HepG2 (cell line): ENCODE measurements around the gene PREX1. TPM values are rescaled to one million over a fixed set of nuclear protein-coding genes. Genes with fewer than 3 reads are reported as not detected.

Experiments
- ARNT ChIP-seq: fragments of 450-650 bp; IDR thresholded peaks from 2 replicates; pipeline ENCODE4 v1.6.1; 2017
- GABPB1 ChIP-seq: IDR thresholded peaks from 2 replicates; pipeline ENCODE4 v1.6.1; 2016; ENCODE audit warnings: mild to moderate bottlenecking, missing genetic modification reagents, moderate library complexity, missing compliant biosample characterization
- JDP2 ChIP-seq: sonication (generic); formaldehyde crosslinking; IDR thresholded peaks from 2 replicates; pipeline ENCODE4 v1.8.1; 2022; ENCODE audit warnings: missing genetic modification reagents, borderline replicate concordance
- MEIS2 ChIP-seq: sonication (generic); formaldehyde crosslinking; IDR thresholded peaks from 2 replicates; pipeline ENCODE4 v1.9.0; 2021; ENCODE audit warnings: mild to moderate bottlenecking, missing genetic modification reagents
- PAF1 ChIP-seq: IDR thresholded peaks from 2 replicates; pipeline ENCODE4 v1.6.1; 2016; ENCODE audit warnings: missing genetic modification reagents, missing compliant biosample characterization
- PITX1 ChIP-seq: sonication (generic); formaldehyde crosslinking; IDR thresholded peaks from 2 replicates; pipeline ENCODE4 v1.5.1; 2020; ENCODE audit warnings: mild to moderate bottlenecking, missing genetic modification reagents
- RBFOX2 ChIP-seq: fragments of 200-400 bp; formaldehyde crosslinking; IDR thresholded peaks from 2 replicates; pipeline ENCODE4 v1.6.1; 2017; ENCODE audit warnings: low read depth, mild to moderate bottlenecking, low read length
- THAP11 ChIP-seq: IDR thresholded peaks from 2 replicates; pipeline ENCODE4 v1.6.1; 2016; ENCODE audit warnings: missing biosample characterization, missing genetic modification reagents
- ZNF224 ChIP-seq: sonication (generic); formaldehyde crosslinking; IDR thresholded peaks from 2 replicates; pipeline ENCODE4 v1.5.0; 2020; ENCODE audit warnings: mild to moderate bottlenecking, missing genetic modification reagents
- ZNF432 ChIP-seq: sonication (generic); formaldehyde crosslinking; IDR thresholded peaks from 2 replicates; pipeline ENCODE4 v1.5.0; 2020; ENCODE audit warnings: missing genetic modification reagents, mild to moderate bottlenecking, borderline replicate concordance
- ZNF619 ChIP-seq: sonication (generic); formaldehyde crosslinking; IDR thresholded peaks from 2 replicates; pipeline ENCODE4 v1.4.0; 2020; ENCODE audit warnings: mild to moderate bottlenecking, missing genetic modification reagents
- ZNF83 ChIP-seq: sonication (generic); formaldehyde crosslinking; IDR thresholded peaks from 2 replicates; pipeline ENCODE4 v1.4.0; 2020; ENCODE audit warnings: missing genetic modification reagents, mild to moderate bottlenecking, borderline replicate concordance
- polyA plus RNA-seq, 8 experiments: library from polyadenylated mRNA; depleted of rRNA in 3 of 8; stranded (reverse) in 7 of 8; unstranded in 1 of 8; fragments of >200 nt; fragmentation: Illumina TruSeq in 4 of 8; extraction: Trizol in 4 of 8; gene quantifications; 2 replicates each; pipeline versions ENCODE4 v1.2.1 to v1.2.3, GENCODE V29; 2011 to 2016; ENCODE audit warnings: low read depth in 4 of 8, missing spikeins in 1 of 8, mixed read lengths in 1 of 8; ENCODE audit not compliant: insufficient read depth in 1 of 8
- total RNA-seq, 5 experiments: library from RNA; depleted of rRNA; stranded (reverse); fragments of >200 nt; fragmentation: Illumina TruSeq; extraction: Trizol; gene quantifications; 2 replicates each; pipeline ENCODE4 v1.2.3, GENCODE V29; 2016; ENCODE audit warnings: low read depth in 1 of 5
- TF ChIP-seq, protein P1 (sequence below): sonication (generic); formaldehyde crosslinking; IDR thresholded peaks from 2 replicates; pipeline ENCODE4 v1.8.1; 2023; ENCODE audit warnings: missing genetic modification reagents, inconsistent platforms, borderline replicate concordance
- TF ChIP-seq, protein P2 (sequence below): sonication (generic); formaldehyde crosslinking; IDR thresholded peaks from 2 replicates; pipeline ENCODE4 v1.5.0; 2020; ENCODE audit warnings: missing genetic modification reagents
- TF ChIP-seq, protein P3 (sequence below), 2 experiments: sonication (generic) in 1 of 2; formaldehyde crosslinking in 1 of 2; IDR thresholded peaks; 2 replicates each; pipeline versions ENCODE4 v1.4.0 to v1.6.1; 2018 to 2020; ENCODE audit warnings: missing genetic modification reagents in 2 of 2, borderline replicate concordance in 1 of 2, low read depth in 1 of 2, mild to moderate bottlenecking in 1 of 2, missing biosample characterization in 1 of 2
- TF ChIP-seq, protein P4 (sequence below), 2 experiments: sonication (generic) in 1 of 2; formaldehyde crosslinking in 1 of 2; IDR thresholded peaks; 2 replicates each; pipeline versions ENCODE4 v1.5.1 to v1.6.1; 2011 to 2020; ENCODE audit warnings: borderline replicate concordance in 1 of 2, low read depth in 1 of 2, low read length in 1 of 2, mild to moderate bottlenecking in 1 of 2, missing genetic modification reagents in 1 of 2, moderate library complexity in 1 of 2
- TF ChIP-seq, protein P5 (sequence below): sonication (generic); formaldehyde crosslinking; IDR thresholded peaks from 2 replicates; pipeline ENCODE4 v1.4.0; 2020; ENCODE audit warnings: missing genetic modification reagents
- TF ChIP-seq, protein P6 (sequence below): sonication (generic); formaldehyde crosslinking; IDR thresholded peaks from 2 replicates; pipeline ENCODE4 v1.4.0; 2020; ENCODE audit warnings: mild to moderate bottlenecking, missing genetic modification reagents
- TF ChIP-seq, protein P7 (sequence below): sonication (generic); formaldehyde crosslinking; IDR thresholded peaks from 2 replicates; pipeline ENCODE4 v1.8.0; 2023; ENCODE audit warnings: mild to moderate bottlenecking, missing genetic modification reagents

Gene PREX1
- total and polyA plus RNA-seq, 2 of the 13 experiments (the other 11 are each of a cell fraction or from before 2014, with no cell fraction given), result 0.02 to 0.04 TPM

DNA sequence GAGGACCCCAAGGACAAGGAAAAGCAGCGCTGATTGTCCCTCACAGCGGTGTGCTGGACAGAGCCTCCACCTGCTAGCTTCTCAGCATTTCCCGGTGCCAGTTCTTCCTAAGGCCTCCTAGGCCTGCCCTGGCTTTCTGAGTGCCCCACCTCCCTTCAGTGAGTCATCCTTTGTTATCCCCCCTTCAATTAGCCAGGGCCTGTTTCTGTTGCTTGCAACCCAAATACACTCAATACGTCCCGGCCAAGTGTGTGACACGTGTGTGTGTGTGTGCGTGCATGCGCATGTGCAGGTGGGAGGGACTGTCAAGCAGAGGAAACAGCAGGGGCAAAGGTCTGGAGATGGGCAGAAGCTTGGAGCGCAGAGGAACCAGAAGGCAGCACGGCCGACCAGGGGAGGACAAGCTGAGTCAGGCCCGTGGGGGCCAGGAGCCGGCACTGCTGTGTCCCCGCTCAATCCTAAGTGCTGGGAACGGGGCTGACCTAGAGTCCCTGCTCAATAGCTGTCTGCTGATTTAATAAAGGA, 159.8 kb downstream of the PREX1 start (continued):
- TF ChIP-seq ZNF619, result no peak; the same call in 1 of the 2 replicates
- peak; percentile 44; the same call in 1 of the 2 replicates for TF ChIP-seq GABPB1 (CRISPR knock-in tag)
- TF ChIP-seq ZNF83 (CRISPR knock-in tag), result no peak
- TF ChIP-seq, protein P1, sequence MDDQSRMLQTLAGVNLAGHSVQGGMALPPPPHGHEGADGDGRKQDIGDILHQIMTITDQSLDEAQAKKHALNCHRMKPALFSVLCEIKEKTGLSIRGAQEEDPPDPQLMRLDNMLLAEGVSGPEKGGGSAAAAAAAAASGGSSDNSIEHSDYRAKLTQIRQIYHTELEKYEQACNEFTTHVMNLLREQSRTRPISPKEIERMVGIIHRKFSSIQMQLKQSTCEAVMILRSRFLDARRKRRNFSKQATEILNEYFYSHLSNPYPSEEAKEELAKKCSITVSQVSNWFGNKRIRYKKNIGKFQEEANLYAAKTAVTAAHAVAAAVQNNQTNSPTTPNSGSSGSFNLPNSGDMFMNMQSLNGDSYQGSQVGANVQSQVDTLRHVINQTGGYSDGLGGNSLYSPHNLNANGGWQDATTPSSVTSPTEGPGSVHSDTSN (CRISPR knock-in tag), result no peak
- TF ChIP-seq PITX1 (CRISPR knock-in tag), result no peak
- TF ChIP-seq, protein P2, sequence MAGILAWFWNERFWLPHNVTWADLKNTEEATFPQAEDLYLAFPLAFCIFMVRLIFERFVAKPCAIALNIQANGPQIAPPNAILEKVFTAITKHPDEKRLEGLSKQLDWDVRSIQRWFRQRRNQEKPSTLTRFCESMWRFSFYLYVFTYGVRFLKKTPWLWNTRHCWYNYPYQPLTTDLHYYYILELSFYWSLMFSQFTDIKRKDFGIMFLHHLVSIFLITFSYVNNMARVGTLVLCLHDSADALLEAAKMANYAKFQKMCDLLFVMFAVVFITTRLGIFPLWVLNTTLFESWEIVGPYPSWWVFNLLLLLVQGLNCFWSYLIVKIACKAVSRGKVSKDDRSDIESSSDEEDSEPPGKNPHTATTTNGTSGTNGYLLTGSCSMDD, result no peak
- TF ChIP-seq ZNF432 (CRISPR knock-in tag), result no peak
- TF ChIP-seq ARNT, result no peak
- TF ChIP-seq PAF1 (CRISPR knock-in tag), result no peak
- TF ChIP-seq, protein P3, sequence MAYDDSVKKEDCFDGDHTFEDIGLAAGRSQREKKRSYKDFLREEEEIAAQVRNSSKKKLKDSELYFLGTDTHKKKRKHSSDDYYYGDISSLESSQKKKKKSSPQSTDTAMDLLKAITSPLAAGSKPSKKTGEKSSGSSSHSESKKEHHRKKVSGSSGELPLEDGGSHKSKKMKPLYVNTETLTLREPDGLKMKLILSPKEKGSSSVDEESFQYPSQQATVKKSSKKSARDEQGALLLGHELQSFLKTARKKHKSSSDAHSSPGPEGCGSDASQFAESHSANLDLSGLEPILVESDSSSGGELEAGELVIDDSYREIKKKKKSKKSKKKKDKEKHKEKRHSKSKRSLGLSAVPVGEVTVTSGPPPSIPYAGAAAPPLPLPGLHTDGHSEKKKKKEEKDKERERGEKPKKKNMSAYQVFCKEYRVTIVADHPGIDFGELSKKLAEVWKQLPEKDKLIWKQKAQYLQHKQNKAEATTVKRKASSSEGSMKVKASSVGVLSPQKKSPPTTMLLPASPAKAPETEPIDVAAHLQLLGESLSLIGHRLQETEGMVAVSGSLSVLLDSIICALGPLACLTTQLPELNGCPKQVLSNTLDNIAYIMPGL (CRISPR knock-in tag; IDR thresholded peaks at IDR 0.05; ENCODE audit: borderline replicate concordance in 1 of 2, low read depth in 1 of 2), result no peak
- TF ChIP-seq ZNF224 (CRISPR knock-in tag), result no peak
- TF ChIP-seq, protein P4, sequence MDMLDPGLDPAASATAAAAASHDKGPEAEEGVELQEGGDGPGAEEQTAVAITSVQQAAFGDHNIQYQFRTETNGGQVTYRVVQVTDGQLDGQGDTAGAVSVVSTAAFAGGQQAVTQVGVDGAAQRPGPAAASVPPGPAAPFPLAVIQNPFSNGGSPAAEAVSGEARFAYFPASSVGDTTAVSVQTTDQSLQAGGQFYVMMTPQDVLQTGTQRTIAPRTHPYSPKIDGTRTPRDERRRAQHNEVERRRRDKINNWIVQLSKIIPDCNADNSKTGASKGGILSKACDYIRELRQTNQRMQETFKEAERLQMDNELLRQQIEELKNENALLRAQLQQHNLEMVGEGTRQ (IDR thresholded peaks at IDR 0.05; ENCODE audit: low read depth, low read length), result no peak
- TF ChIP-seq, protein P4 (CRISPR knock-in tag; IDR thresholded peaks at IDR 0.05; ENCODE audit: borderline replicate concordance), result no peak
- no peak for TF ChIP-seq RBFOX2
- TF ChIP-seq JDP2 (CRISPR knock-in tag), result no peak
- TF ChIP-seq, protein P5, sequence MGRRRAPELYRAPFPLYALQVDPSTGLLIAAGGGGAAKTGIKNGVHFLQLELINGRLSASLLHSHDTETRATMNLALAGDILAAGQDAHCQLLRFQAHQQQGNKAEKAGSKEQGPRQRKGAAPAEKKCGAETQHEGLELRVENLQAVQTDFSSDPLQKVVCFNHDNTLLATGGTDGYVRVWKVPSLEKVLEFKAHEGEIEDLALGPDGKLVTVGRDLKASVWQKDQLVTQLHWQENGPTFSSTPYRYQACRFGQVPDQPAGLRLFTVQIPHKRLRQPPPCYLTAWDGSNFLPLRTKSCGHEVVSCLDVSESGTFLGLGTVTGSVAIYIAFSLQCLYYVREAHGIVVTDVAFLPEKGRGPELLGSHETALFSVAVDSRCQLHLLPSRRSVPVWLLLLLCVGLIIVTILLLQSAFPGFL (CRISPR knock-in tag), result no peak
- TF ChIP-seq, protein P6, sequence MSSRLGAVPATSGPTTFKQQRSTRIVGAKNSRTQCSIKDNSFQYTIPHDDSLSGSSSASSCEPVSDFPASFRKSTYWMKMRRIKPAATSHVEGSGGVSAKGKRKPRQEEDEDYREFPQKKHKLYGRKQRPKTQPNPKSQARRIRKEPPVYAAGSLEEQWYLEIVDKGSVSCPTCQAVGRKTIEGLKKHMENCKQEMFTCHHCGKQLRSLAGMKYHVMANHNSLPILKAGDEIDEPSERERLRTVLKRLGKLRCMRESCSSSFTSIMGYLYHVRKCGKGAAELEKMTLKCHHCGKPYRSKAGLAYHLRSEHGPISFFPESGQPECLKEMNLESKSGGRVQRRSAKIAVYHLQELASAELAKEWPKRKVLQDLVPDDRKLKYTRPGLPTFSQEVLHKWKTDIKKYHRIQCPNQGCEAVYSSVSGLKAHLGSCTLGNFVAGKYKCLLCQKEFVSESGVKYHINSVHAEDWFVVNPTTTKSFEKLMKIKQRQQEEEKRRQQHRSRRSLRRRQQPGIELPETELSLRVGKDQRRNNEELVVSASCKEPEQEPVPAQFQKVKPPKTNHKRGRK (CRISPR knock-in tag), result no peak
- 0 out of 2 replicates have a peak, but pooled peaks have one; percentile 28 for TF ChIP-seq THAP11
- TF ChIP-seq, protein P7, sequence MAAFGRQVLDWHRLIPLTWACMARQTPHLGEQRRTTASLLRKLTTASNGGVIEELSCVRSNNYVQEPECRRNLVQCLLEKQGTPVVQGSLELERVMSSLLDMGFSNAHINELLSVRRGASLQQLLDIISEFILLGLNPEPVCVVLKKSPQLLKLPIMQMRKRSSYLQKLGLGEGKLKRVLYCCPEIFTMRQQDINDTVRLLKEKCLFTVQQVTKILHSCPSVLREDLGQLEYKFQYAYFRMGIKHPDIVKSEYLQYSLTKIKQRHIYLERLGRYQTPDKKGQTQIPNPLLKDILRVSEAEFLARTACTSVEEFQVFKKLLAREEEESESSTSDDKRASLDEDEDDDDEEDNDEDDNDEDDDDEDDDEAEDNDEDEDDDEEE, result no peak
- no peak for TF ChIP-seq MEIS2
